Measurements from ENCODE around the gene CORIN.

CORIN gene

GRCh38 chr4:47837908-47838294 lies at the start of gene CORIN:
Gene CORIN (minus strand): TSS chr4:47838067. CDS start chr4:47837949, 118 bp downstream.
- Histone ChIP-seq H2AFZ (ENCODE audit: low read depth, low read length) (no peak within 1 kb of the TSS), H3K36me3 (ENCODE audit: insufficient read depth, low read length) (no peaks in the 10 kb centered on the region), H3K4me3 (ENCODE audit: low read length) (peak within 1 kb of the TSS; percentile 23), H3K4me1 (ENCODE audit: insufficient read depth, low read length) (peaks cover 4% of the 10 kb centered on the region), H3K27me3 (ENCODE audit: insufficient read depth, low read length) (no peaks in the 10 kb centered on the region), H3K9me3 (ENCODE audit: low read length) (no peaks in the 10 kb centered on the region)

GRCh38 chr4:47882228-47882627 lies 44.4 kb upstream of the CORIN start:
- Histone ChIP-seq H3K27me3 (ENCODE audit: insufficient read depth, low read length) (no peaks in the 10 kb centered on the region), H2AFZ (ENCODE audit: low read depth, low read length) (no peak overlapping the region), H3K4me3 (ENCODE audit: low read length) (no peak overlapping the region), H3K9me3 (ENCODE audit: low read length) (no peaks in the 10 kb centered on the region), H3K36me3 (ENCODE audit: insufficient read depth, low read length) (peaks cover 49% of the 10 kb centered on the region), H3K4me1 (ENCODE audit: insufficient read depth, low read length) (no peaks in the 10 kb centered on the region)

GRCh38 chr4:47879458-47879857 lies 41.6 kb upstream of the CORIN start:
- Histone ChIP-seq H2AFZ (ENCODE audit: low read depth, low read length) (no peak overlapping the region), H3K9me3 (ENCODE audit: low read length) (no peaks in the 10 kb centered on the region), H3K4me3 (ENCODE audit: low read length) (no peak overlapping the region), H3K36me3 (ENCODE audit: insufficient read depth, low read length) (peaks cover 55% of the 10 kb centered on the region), H3K27me3 (ENCODE audit: insufficient read depth, low read length) (no peaks in the 10 kb centered on the region), H3K4me1 (ENCODE audit: insufficient read depth, low read length) (no peaks in the 10 kb centered on the region)

GRCh38 chr4:47876784-47877546 lies 39.1 kb upstream of the CORIN start:
- H3K9me3 ChIP-seq (ENCODE audit: low read length): peaks cover 14% of the 10 kb centered on the region
- no peak overlapping the region for H2AFZ ChIP-seq (ENCODE audit: low read depth, low read length)
- H3K27me3 ChIP-seq (ENCODE audit: insufficient read depth, low read length): no peaks in the 10 kb centered on the region
- H3K4me1 ChIP-seq (ENCODE audit: insufficient read depth, low read length): no peaks in the 10 kb centered on the region
- H3K36me3 ChIP-seq (ENCODE audit: insufficient read depth, low read length): peaks cover 50% of the 10 kb centered on the region
- H3K4me3 ChIP-seq (ENCODE audit: low read length): no peak overlapping the region

- Histone ChIP-seq H3K27me3 (ENCODE audit: insufficient read depth, low read length) (no peaks in the 10 kb centered on the region), H3K36me3 (ENCODE audit: insufficient read depth, low read length) (peaks cover 50% of the 10 kb centered on the region), H2AFZ (ENCODE audit: low read depth, low read length) (no peak overlapping the region), H3K9me3 (ENCODE audit: low read length) (peaks cover 14% of the 10 kb centered on the region), H3K4me1 (ENCODE audit: insufficient read depth, low read length) (no peaks in the 10 kb centered on the region), H3K4me3 (ENCODE audit: low read length) (no peak overlapping the region)
These were observed 38.4 kb upstream of the CORIN start for GRCh38 chr4:47876310-47876709.

GRCh38 chr4:47873877-47874541 lies 36.1 kb upstream of the CORIN start:
- no peaks in the 10 kb centered on the region for H3K4me1 ChIP-seq (ENCODE audit: insufficient read depth, low read length)
- H3K27me3 ChIP-seq (ENCODE audit: insufficient read depth, low read length): no peaks in the 10 kb centered on the region
- H3K36me3 ChIP-seq (ENCODE audit: insufficient read depth, low read length): peaks cover 40% of the 10 kb centered on the region
- H3K9me3 ChIP-seq (ENCODE audit: low read length): peaks cover 14% of the 10 kb centered on the region
- H2AFZ ChIP-seq (ENCODE audit: low read depth, low read length): no peak overlapping the region
- no peak overlapping the region for H3K4me3 ChIP-seq (ENCODE audit: low read length)

- peaks cover 2% of the 10 kb centered on the region for H3K36me3 ChIP-seq (ENCODE audit: insufficient read depth, low read length)
- no peaks in the 10 kb centered on the region for H3K9me3 ChIP-seq (ENCODE audit: low read length)
- H3K27me3 ChIP-seq (ENCODE audit: insufficient read depth, low read length): no peaks in the 10 kb centered on the region
- no peak overlapping the region for H2AFZ ChIP-seq (ENCODE audit: low read depth, low read length)
- no peaks in the 10 kb centered on the region for H3K4me1 ChIP-seq (ENCODE audit: insufficient read depth, low read length)
- no peak overlapping the region for H3K4me3 ChIP-seq (ENCODE audit: low read length)
These were observed 25.6 kb upstream of the CORIN start for GRCh38 chr4:47863486-47863885.

GRCh38 chr4:47862297-47862696 lies 24.4 kb upstream of the CORIN start:
- peaks cover 2% of the 10 kb centered on the region for H3K36me3 ChIP-seq (ENCODE audit: insufficient read depth, low read length)
- H3K27me3 ChIP-seq (ENCODE audit: insufficient read depth, low read length): no peaks in the 10 kb centered on the region
- no peak overlapping the region for H3K4me3 ChIP-seq (ENCODE audit: low read length)
- H3K9me3 ChIP-seq (ENCODE audit: low read length): no peaks in the 10 kb centered on the region
- no peak overlapping the region for H2AFZ ChIP-seq (ENCODE audit: low read depth, low read length)
- no peaks in the 10 kb centered on the region for H3K4me1 ChIP-seq (ENCODE audit: insufficient read depth, low read length)

GRCh38 chr4:47860305-47860704 lies 22.4 kb upstream of the CORIN start:
- Histone ChIP-seq H3K4me1 (ENCODE audit: insufficient read depth, low read length) (no peaks in the 10 kb centered on the region), H2AFZ (ENCODE audit: low read depth, low read length) (no peak overlapping the region), H3K9me3 (ENCODE audit: low read length) (no peaks in the 10 kb centered on the region), H3K4me3 (ENCODE audit: low read length) (no peak overlapping the region), H3K36me3 (ENCODE audit: insufficient read depth, low read length) (no peaks in the 10 kb centered on the region), H3K27me3 (ENCODE audit: insufficient read depth, low read length) (no peaks in the 10 kb centered on the region)

- Histone ChIP-seq H2AFZ (ENCODE audit: low read depth, low read length) (no peak overlapping the region), H3K4me1 (ENCODE audit: insufficient read depth, low read length) (no peaks in the 10 kb centered on the region), H3K9me3 (ENCODE audit: low read length) (no peaks in the 10 kb centered on the region), H3K4me3 (ENCODE audit: low read length) (no peak overlapping the region), H3K36me3 (ENCODE audit: insufficient read depth, low read length) (no peaks in the 10 kb centered on the region), H3K27me3 (ENCODE audit: insufficient read depth, low read length) (no peaks in the 10 kb centered on the region)
These were observed 20.1 kb upstream of the CORIN start for GRCh38 chr4:47858006-47858405.

- H3K4me1 ChIP-seq (ENCODE audit: insufficient read depth, low read length): no peaks in the 10 kb centered on the region
- H3K36me3 ChIP-seq (ENCODE audit: insufficient read depth, low read length): no peaks in the 10 kb centered on the region
- no peak overlapping the region for H3K4me3 ChIP-seq (ENCODE audit: low read length)
- no peak overlapping the region for H2AFZ ChIP-seq (ENCODE audit: low read depth, low read length)
- no peaks in the 10 kb centered on the region for H3K27me3 ChIP-seq (ENCODE audit: insufficient read depth, low read length)
- no peaks in the 10 kb centered on the region for H3K9me3 ChIP-seq (ENCODE audit: low read length)
These were observed 18.8 kb upstream of the CORIN start for GRCh38 chr4:47856713-47857112.

- Histone ChIP-seq H3K4me3 (ENCODE audit: low read length) (no peak overlapping the region), H3K36me3 (ENCODE audit: insufficient read depth, low read length) (peaks cover 2% of the 10 kb centered on the region), H2AFZ (ENCODE audit: low read depth, low read length) (no peak overlapping the region), H3K27me3 (ENCODE audit: insufficient read depth, low read length) (no peaks in the 10 kb centered on the region), H3K4me1 (ENCODE audit: insufficient read depth, low read length) (no peaks in the 10 kb centered on the region), H3K9me3 (ENCODE audit: low read length) (no peaks in the 10 kb centered on the region)
These were observed 17.5 kb upstream of the CORIN start for GRCh38 chr4:47855350-47855749.

- H3K4me1 ChIP-seq (ENCODE audit: insufficient read depth, low read length): no peaks in the 10 kb centered on the region
- no peaks in the 10 kb centered on the region for H3K27me3 ChIP-seq (ENCODE audit: insufficient read depth, low read length)
- no peaks in the 10 kb centered on the region for H3K9me3 ChIP-seq (ENCODE audit: low read length)
- no peak overlapping the region for H3K4me3 ChIP-seq (ENCODE audit: low read length)
- H2AFZ ChIP-seq (ENCODE audit: low read depth, low read length): no peak overlapping the region
- peaks cover 2% of the 10 kb centered on the region for H3K36me3 ChIP-seq (ENCODE audit: insufficient read depth, low read length)
These were observed 14.3 kb upstream of the CORIN start for GRCh38 chr4:47852136-47852535.

All from neuron (in vitro differentiated cells).